Vagina (tissue), 2 donors: ENCODE results near the gene MEGF8. TPM values are rescaled to one million over a fixed set of nuclear protein-coding genes. Genes with fewer than 3 reads are reported as not detected.

Experiments
- DNase-seq, 2 donors: peaks; one replicate each; pipeline ENCODE4 v3.0.0-alpha.2; 2017; ENCODE audit errors: extremely low spot score in 2 of 2
- H3K27ac ChIP-seq: fragments of 200-600 bp; sonication (generic); one replicate; pipeline ENCODE4 v1.5.1; 2019
- H3K27me3 ChIP-seq: fragments of 200-600 bp; sonication (generic); one replicate; pipeline ENCODE4 v1.5.1; 2019
- H3K36me3 ChIP-seq, 2 donors: fragments of 200-600 bp; sonication (generic); one replicate each; pipeline ENCODE4 v1.5.1; 2017 to 2019
- H3K4me1 ChIP-seq: fragments of 200-600 bp; sonication (generic); one replicate; pipeline ENCODE4 v1.5.1; 2019
- H3K4me3 ChIP-seq, 2 donors: fragments of 200-600 bp; sonication (generic); 1 replicate in 1 of 2; 2 replicates in 1 of 2; pipeline ENCODE4 v1.5.1; 2016 to 2019
- H3K9me3 ChIP-seq: fragments of 200-600 bp; sonication (generic); one replicate; pipeline ENCODE4 v1.5.1; 2019
- CTCF ChIP-seq, 3 experiments: fragments of 450-650 bp in 2 of 3; fragments of 200-600 bp in 1 of 3; sonication (generic) in 1 of 3; IDR thresholded peaks; one replicate each; pipeline ENCODE4 v1.5.1; 2017 to 2019; ENCODE audit warnings: antibody characterized with exemption in 3 of 3, mild to moderate bottlenecking in 2 of 3, moderate library complexity in 2 of 3
- POLR2A ChIP-seq, 2 donors: fragments of 450-650 bp; IDR thresholded peaks; one replicate each; pipeline ENCODE4 v1.6.1; 2017; ENCODE audit warnings: antibody characterized with exemption in 2 of 2, mild to moderate bottlenecking in 2 of 2, moderate library complexity in 2 of 2
- POLR2AphosphoS5 ChIP-seq, 2 donors: sonication (generic); formaldehyde crosslinking; IDR thresholded peaks; one replicate each; pipeline ENCODE4 v1.9.0; 2017; ENCODE audit warnings: antibody characterized with exemption in 2 of 2, mild to moderate bottlenecking in 2 of 2, low read depth in 1 of 2; ENCODE audit not compliant: insufficient read depth in 1 of 2
- intact Hi-C: fragments of 100-400 bp; cut with DNase I; formaldehyde crosslinking; loops from one replicate; pipeline ENCODE4 v1.15.1; 2023
- total RNA-seq: library from RNA; depleted of rRNA; stranded (reverse); fragments of >200 nt; gene quantifications from one replicate; pipeline ENCODE4 v1.2.3, GENCODE V29; 2016

The MEGF8 gene
- total RNA-seq, 1 donor from 2014 or later = 13.5 TPM

DNA sequence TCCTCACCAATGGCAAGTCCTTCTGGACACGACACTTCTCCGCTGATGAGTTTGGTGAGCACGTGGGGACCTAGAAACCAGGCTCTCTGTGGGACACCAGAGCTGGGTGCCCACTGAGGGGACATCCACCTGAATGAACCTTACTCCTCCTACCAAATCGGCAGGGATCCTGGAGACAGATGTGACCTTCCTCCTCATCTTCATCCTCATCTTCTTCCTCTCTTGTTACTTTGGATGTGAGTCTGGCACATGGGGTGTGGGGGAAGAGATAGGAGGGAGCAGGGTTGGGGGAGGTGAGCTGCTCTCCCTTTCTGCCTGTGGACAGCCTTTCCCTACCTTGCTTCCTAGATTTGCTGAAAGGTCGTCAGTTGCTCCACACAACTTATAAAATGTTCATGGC, 10.4 kb upstream of the MEGF8 start:
- no peak for DNase-seq
- intact Hi-C loops = no loop called here
- no peaks in the 10 kb centered on the region for H3K27me3 ChIP-seq

GRCh38 chr19:42316223-42317211, 8.9 kb upstream of the MEGF8 start:
- H3K27me3 ChIP-seq = no peaks in the 10 kb centered on the region
- no peaks in the 10 kb centered on the region for H3K9me3 ChIP-seq
- TF ChIP-seq CTCF (IDR thresholded peaks at IDR 0.05) (no peak), POLR2AphosphoS5 (IDR thresholded peaks at IDR 0.05; ENCODE audit: insufficient read depth in 1 of 2, low read depth in 1 of 2) (no peak), POLR2A (IDR thresholded peaks at IDR 0.05) (no peak)
- intact Hi-C loops = no loop called here
- no peak overlapping the region for H3K4me3 ChIP-seq
- H3K4me1 ChIP-seq = peaks cover 12% of the 10 kb centered on the region
- H3K36me3 ChIP-seq = no peaks in the 10 kb centered on the region
- DNase-seq = peak in 1 of 2 donors; percentile 82
- no peak overlapping the region for H3K27ac ChIP-seq

More for the DNA sequence above, 10.4 kb upstream of the MEGF8 start:
- no peak overlapping the region for H3K27ac ChIP-seq
- H3K36me3 ChIP-seq = no peaks in the 10 kb centered on the region
- TF ChIP-seq CTCF (IDR thresholded peaks at IDR 0.05) (no peak), POLR2AphosphoS5 (IDR thresholded peaks at IDR 0.05; ENCODE audit: insufficient read depth in 1 of 2, low read depth in 1 of 2) (no peak), POLR2A (IDR thresholded peaks at IDR 0.05) (no peak)
- H3K9me3 ChIP-seq = no peaks in the 10 kb centered on the region
- peaks cover 12% of the 10 kb centered on the region for H3K4me1 ChIP-seq
- H3K4me3 ChIP-seq = no peak overlapping the region

- Histone ChIP-seq H3K27ac (no peak overlapping the region), H3K9me3 (no peaks in the 10 kb centered on the region), H3K27me3 (no peaks in the 10 kb centered on the region), H3K4me1 (peaks cover 12% of the 10 kb centered on the region), H3K36me3 (no peaks in the 10 kb centered on the region), H3K4me3 (no peak overlapping the region)
- intact Hi-C loops = no loop called here
- DNase-seq = peak in 1 of 2 donors; percentile 90
- no peak for TF ChIP-seq CTCF (IDR thresholded peaks at IDR 0.05)
- TF ChIP-seq POLR2A (IDR thresholded peaks at IDR 0.05) = no peak
- TF ChIP-seq POLR2AphosphoS5 (IDR thresholded peaks at IDR 0.05; ENCODE audit: insufficient read depth in 1 of 2, low read depth in 1 of 2) = no peak
Observed at GRCh38 chr19:42317535-42317934, 7.9 kb upstream of the MEGF8 start.

- no peak for DNase-seq
- Histone ChIP-seq H3K27ac (no peak overlapping the region), H3K4me1 (peaks cover 33% of the 10 kb centered on the region), H3K9me3 (no peaks in the 10 kb centered on the region), H3K27me3 (peaks cover 14% of the 10 kb centered on the region), H3K4me3 (no peak overlapping the region), H3K36me3 (no peaks in the 10 kb centered on the region)
- intact Hi-C loops = no loop called here
- TF ChIP-seq CTCF (IDR thresholded peaks at IDR 0.05) = no peak
- no peak for TF ChIP-seq POLR2A (IDR thresholded peaks at IDR 0.05)
- no peak for TF ChIP-seq POLR2AphosphoS5 (IDR thresholded peaks at IDR 0.05; ENCODE audit: insufficient read depth in 1 of 2, low read depth in 1 of 2)
Observed at GRCh38 chr19:42322305-42322704, 3.1 kb upstream of the MEGF8 start.

GRCh38 chr19:42323473-42323851, 2.0 kb upstream of the MEGF8 start:
- Histone ChIP-seq H3K36me3 (no peaks in the 10 kb centered on the region), H3K27me3 (peaks cover 14% of the 10 kb centered on the region), H3K27ac (no peak overlapping the region), H3K9me3 (no peaks in the 10 kb centered on the region), H3K4me3 (no peak overlapping the region), H3K4me1 (peaks cover 44% of the 10 kb centered on the region)
- intact Hi-C loops = no loop called here
- DNase-seq = no peak
- TF ChIP-seq POLR2AphosphoS5 (IDR thresholded peaks at IDR 0.05; ENCODE audit: insufficient read depth in 1 of 2, low read depth in 1 of 2) = no peak
- TF ChIP-seq POLR2A (IDR thresholded peaks at IDR 0.05) = no peak
- TF ChIP-seq CTCF (IDR thresholded peaks at IDR 0.05) = no peak
